ENCODE measurements around the gene TFAP2C.

Gene TFAP2C

DNA sequence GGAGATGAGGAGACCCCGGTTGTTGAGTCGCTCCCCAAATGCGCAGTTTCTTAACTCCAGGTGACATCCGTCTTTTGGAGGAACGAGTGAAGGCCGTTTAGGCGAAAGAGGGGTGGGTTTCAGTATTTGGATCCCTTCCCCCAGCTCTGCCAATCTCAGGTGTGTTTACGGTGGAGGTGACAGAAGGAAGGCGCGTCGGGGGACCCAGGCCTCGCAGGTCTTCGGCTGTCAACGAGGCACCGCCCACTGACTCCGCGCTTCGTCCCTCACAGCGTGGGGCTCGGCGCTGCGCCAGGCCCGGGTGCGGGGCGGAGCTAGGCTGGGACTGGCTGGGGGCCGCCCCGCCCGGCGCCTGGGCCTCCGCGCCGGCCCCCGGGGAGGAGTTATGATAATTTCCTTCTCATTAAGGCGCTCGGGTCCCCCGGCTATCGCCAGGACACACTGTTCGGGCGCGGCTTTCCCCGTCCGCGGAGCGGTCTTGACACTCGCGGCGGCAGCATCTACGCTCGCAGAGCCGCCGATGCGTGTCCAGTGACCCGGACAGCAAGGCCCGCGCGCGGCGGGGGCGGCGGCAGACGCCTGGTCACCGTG is at the start of gene TFAP2C:
TFAP2C (plus strand) TSS at position 434 of the 591 bp plus-strand sequence. CDS start 239 bp downstream, outside the sequence.
- DNase-seq (ENCODE audit: low read depth): no peak

DNA sequence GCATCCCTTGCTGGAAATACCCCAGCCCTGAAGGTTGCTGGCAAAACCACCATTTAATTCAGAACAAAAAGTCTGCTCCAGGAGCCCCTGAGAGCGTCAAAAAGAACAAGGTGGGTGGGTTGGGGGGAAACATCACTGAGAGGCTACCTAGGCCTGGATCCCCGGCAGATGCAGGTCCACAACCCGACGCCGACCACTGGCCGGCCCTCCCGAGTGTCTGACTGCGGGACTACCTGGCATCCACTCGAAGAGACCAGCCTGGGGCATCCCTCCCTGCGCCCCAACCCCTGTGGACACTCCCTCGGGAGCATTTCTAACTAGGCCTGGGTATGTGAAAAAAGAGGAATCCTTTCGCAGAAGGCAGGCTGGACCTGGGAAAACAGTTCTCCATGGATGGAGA is 48.9 kb upstream of the TFAP2C start:
- no peak for DNase-seq (ENCODE audit: low read depth)

DNA sequence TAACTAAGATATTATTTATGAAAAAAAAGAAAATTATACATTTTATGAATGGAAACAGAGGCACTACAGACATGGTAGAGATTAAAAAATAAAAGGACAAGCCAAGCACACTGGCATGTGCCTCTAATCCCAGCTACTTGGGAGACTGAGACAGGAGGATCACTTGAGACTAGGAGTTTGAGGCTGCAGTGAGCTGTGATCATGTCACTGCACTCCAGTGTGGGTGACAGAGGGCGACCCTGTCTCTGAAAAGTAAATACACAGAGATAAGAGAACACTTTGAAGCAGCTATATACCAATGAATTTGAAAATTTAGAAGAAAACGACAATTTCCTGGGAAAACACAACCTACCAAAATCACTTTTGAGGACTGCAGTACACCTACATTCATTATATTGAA is 47.4 kb upstream of the TFAP2C start:
- DNase-seq (ENCODE audit: low read depth): no peak

DNA sequence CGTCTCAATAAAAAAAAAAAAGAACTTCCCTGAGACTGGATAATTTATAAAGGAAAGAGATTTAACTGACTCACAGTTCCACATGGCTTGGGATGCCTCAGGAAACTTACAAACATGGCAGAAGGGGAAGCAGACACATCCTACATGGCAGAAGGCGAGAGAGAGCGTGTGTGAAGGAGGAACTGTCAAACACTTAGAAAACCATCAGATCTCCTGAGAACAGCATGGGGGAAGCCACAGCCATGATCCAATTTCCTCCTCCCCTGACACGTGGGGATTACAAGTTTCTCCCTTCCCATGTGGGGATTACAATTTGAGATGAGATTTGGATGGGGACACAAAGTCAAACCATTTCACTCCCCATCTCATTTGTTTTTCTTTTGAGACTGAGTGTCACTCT is 46.6 kb upstream of the TFAP2C start:
- no peak for DNase-seq (ENCODE audit: low read depth)

DNA sequence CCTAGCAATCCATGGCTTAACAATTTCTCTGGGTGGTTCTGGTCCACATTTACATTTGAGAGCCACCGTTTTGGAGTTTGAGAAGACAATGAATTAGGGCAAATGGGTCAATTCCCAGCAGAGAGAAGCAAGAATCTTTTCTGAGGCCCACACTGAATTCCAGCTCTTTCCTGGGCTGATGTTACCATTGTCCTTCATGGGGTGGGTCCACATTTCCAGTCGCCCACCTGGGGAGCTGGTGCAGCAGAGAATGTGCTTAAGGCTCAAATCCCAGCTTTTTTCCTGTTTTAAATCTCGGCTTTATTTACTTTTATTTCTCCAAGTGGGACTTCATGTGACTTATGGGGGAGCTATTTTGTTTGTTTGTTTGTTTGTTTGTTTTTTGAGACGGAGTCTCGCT is 44.2 kb upstream of the TFAP2C start:
- no peak for DNase-seq (ENCODE audit: low read depth)

DNA sequence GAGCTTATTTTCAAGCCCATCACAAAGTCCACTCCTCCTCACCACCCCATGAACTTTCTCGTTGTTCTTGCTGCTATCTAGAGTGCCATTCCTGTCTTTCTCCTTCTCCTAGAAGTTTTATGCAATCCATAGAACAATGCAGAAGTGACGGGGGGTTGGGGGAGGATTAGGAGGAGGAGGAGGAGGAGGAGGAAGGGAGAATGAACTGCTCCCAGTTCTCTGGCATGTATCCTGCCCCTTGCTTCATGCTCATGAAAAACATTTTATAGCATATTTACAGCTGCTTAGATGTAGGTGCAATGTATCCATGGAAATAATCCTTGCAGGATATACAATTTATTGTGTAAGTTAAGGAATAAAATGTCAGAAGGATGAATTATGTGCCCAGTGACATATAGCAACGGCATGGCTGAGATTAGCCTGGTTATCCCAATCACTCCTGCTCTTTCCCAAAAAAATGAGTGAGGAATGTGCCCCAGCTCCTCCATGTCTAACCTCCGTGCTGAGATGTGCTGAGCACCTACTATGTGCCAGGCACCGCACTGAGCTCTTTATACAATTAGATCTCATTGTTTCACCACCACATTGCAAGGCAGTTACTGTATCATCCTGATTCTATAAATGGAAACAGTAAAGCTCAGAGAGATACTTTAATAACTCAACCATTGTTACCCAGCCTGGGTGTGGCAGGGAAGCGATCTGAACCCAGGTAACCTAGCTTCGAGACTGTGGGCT is 41.6 kb upstream of the TFAP2C start:
- DNase-seq (ENCODE audit: low read depth): no peak

DNA sequence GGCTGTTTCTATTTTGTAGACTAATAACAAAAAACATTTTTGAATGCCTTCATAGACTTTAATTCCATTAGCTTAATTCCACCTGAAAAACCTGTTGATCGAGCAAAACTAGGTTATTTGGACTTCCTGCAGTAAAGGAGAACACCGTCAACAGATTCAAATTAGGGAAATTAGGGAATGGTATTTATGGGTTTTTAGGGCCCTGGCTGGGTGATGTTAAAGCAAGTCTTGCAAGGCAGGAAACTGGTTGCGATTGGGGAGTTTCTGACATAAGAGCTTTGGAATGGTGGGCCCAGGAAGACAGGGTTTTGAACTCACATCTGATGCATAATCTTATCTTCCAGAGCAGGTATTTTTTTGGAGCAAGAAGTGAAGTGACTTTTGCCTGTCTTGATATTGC is 40.1 kb upstream of the TFAP2C start:
- DNase-seq (ENCODE audit: low read depth): no peak

DNA sequence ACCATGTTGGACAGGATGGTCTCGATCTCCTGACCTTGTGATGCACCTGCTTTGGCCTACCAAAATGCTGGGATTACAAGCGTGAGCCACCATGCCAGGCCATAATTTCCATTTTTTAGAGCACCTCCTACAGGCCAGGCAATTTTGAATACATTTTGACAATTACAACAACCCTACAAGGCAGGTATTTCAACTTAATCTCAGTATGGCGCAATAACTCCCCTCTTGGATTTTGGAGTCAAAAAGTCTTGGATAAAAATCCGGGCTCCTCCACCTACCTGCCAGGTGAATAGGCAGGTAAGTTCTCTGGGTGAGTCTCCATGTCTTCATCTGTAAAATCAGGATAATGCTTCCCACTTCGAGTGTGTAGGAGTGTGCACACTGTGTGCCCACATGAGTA is 39.5 kb upstream of the TFAP2C start:
- DNase-seq (ENCODE audit: low read depth): no peak

DNA sequence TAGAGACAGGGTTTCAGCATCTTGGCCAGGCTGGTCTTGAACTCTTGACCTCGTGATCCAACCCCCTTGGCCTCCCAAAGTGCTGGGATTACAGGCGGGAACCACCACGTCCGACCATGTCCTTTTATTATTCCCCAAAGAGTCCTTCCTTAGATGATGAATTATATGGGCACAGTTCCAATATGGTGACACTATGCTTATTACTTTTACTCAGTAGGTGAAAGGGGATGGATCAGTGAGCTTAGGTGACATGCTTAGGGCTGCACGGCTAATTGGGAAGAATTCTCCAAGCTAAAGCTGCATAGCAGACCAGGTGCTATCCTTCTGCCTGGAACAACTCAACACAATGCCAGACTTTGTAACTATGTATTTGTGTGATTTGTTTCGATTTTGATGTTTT is 38.2 kb upstream of the TFAP2C start:
- no peak for DNase-seq (ENCODE audit: low read depth)

DNA sequence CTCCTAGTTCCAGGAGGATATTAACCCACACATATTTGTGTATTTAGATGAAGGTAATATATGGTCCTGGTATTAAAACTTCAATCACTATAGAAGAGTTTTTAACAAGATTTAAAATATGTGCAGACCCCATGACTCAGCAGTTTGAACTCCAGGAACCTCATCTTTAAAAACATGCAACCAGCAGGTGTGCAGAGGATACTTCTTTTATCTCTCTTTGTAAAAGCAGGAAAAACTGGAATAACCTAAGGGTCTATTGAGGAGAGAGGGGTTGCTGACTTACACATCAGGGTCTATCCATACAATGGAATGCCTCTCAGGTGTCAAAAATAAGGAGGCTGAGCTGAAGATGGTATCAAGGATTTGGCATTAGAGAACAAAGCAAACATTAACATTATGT is 36.9 kb upstream of the TFAP2C start:
- DNase-seq (ENCODE audit: low read depth): no peak

DNA sequence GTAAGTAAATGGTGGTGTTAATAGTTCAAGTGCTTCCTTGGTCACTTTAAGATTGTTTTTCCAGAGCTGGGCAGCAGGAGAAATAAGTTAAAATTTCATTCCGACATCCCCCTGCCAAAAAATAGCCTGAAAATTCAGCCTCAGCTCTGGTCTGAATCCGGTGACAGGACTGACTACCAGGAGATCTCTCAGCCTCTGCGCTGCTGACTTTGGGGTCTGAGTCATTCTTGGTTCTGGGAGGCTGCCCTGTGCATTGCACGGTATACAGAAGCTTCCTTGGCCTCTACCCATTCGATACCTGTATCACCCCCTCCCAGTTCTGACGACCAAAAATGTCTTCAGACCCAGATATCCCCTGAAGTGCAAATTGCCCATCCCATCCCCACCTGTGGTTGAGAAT is 36.3 kb upstream of the TFAP2C start:
- no peak for DNase-seq (ENCODE audit: low read depth)

DNA sequence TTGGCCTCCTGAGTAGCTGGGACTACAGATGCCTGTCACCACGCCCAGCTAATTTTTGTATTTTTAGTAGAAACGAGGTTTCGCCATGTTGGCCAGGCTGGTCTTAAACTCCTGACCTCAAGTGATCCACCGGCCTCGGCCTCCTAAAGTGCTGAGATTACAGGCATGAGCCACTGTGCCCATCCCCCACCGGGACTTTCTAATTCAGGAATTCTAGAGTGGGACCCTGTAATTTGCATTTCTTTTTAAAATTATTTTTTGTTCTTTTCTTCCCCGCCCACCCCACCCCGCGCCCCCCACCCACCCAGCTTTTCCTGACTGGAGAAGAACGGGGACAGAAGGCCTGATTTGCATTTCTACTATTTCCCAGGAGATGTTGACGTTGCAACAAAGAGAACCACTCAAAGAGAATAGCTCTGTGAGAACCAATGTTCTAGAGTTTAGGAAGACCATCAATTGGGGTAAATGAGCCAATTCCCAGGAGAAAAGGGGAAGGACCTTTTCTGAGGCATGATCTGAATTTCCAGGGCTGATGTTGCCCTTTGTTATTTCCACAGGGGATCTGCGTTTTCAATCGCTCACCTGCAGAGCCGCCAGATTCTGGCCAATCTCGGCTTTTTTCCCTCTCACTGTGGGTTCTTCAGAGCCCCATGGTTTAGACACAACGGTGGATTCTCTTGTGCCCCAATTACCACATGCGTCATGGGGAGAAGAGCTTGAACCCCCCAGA is 33.2 kb upstream of the TFAP2C start:
- no peak for DNase-seq (ENCODE audit: low read depth)

DNA sequence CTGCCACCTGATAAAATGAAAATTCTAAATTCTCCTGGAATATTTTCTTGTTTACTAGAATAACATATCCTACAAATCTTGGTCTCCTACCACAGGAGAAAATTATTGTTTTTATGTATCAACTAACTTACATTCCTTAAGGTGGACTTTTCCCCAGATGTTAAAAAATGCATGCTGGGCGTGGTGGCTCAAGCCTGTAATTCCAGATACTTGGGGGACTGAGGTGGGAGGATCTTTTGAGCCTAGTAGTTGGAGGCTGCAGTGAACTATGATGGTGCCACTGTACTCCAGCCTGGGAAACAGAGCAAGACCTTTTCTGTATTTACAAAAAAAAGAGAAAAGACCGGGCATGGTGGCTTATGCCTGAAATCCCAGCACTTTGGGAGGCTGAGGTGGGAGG is 27.9 kb upstream of the TFAP2C start:
- no peak for DNase-seq (ENCODE audit: low read depth)

DNA sequence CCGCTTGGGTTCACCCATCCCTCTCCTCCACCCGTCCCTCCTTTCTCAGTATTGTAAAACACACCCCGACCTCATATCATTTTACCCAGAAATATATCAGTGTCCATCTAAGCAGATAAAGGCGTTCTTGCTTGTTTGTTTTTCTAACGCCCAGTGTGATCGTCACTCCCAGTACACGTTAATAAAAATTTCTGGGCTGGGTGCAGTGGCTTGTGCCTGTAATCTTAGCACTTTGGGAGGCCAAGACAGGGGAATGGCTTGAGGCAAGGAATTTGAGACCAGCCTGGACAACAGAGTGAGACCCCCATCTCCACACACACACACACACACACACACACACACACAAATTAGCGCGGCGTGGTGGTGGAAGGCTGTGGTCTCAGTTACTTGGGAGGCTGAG is 24.4 kb upstream of the TFAP2C start:
- no peak for DNase-seq (ENCODE audit: low read depth)

DNA sequence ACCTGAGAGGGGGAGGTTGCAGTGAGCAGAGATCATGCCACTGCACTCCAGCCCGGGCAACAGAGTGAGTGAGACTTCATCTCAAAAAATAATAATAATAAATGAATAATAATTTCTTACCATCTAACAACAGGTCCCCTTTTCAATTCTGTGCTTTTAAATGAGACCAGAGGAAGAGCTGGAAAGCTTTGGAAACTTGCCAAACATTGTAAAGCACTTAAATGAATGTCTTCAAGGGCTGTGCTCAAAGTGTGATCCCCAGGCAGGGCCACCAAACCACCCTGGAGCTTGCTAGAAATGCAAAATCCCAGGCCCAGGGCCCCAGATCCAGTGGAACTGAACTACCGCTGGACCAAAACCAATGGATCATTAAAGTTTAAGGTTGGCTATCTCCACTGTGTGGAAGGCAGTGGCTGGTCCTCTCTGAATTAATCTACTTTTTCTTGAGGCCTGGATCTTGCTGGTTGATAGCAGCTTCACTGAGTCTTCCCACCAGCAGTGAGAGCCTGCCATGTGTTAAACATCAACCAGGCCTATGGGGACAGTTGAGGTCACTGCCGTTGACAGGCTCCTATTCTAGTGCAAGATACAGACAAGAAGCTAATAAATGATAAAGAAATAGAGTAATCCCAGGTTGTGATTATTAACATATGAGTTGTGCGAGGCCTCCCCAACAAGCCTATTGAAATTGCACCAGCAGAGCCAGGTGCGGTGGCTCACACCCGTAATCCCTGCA is 23.7 kb upstream of the TFAP2C start:
- no peak for DNase-seq (ENCODE audit: low read depth)

DNA sequence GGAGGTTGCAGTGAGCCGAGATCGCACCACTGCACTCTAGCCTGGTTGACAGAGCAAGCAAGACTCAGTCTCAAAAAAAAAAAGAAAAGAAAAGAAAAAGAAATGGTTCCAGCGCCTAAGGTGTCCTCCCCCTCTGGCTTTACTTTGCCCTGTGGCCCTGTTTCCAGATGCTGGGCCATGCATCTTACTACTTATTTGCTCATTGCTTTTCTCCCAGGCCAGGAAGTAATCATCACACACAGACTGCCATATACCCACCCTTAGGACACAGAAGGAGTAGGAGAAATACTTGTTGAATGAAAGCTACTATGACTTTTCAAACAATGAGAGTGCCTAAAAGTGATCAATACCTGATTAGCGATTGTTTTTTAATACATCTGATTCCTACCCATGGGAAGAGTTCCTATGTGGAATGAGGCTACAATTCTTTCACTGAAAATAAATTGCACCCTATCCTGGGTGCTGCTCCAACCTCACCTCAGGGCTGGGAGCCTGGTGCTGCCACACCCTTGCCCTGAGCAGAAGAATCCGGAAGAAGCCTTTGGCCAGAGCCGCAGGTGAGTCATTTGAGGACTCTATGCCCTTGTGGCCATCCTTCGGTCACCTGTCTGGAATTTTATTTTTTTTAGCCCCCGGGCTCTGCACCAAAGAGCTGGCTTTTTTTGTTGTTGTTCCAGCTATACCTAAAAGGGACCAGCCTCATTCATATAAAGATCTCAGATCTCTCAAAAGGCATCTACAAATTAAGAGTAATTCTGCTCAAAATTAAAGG is 22.7 kb upstream of the TFAP2C start:
- DNase-seq (ENCODE audit: low read depth): no peak

DNA sequence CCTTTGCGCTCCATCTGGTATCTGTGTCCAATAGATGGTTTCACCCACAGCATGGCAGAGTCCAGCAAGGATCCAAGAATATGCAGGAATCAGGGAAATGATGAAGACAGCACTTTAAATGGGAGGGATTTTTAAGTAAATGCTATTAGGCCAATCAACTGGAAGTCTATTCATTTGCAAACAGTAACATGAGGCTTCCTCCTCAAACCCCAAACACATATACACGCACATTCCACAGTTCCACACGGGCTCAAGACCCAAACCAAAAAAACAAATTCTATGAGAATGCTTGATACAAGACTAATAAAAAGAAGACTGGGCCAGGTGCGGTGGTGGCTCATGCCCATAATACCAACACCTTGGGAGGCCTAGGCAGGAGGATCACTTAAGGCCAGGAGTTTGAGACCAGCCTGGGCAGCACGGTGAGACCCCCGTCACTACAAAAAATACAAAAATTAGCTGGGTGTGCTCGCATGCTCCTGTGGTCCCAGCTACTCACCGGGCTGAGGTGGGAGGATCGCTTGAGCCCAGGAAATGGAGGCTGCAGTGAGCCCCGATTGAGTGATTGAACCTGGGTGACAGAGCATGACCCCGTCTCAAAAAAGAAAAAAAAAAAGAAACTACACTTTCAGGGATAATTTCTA is 21.9 kb upstream of the TFAP2C start:
- DNase-seq (ENCODE audit: low read depth): no peak

DNA sequence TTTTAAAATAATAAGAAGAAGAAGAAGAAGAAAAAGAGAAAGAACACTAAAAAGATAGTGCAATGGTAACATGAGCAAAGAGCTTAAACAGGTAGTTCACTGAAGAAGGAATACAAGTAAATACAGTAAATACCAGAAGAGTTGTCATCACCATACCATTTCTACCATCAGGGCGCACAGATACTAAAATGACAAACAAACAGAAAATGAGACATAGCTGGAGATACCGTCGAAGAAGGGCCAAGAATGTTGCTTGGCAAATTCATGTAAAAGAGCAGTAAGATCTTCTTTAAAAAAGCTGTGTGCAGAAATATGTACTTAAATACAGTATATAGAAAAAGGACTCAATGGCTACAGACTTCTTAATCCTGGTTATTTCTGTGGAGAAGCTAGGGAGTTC is 20.7 kb upstream of the TFAP2C start:
- DNase-seq (ENCODE audit: low read depth): no peak

DNA sequence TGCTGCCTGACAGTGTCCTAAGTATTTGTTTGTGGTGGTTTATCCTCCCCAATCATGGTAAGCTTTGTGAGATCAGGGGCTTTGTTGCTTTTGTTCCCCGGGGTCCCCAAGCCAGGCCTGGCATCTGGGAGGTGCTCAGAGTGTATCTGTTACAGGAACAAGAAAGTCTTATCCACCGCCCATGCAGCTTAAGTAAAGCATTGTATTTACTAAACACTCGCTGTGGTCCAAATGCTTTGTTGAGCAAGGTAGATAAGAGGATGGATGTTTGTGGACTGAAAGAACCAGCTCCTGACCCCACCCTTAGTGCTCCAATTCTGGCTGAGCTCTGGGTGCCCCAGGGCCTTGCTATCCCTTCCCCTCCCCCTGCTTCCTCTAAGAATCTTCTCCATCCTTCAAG is 19.8 kb upstream of the TFAP2C start:
- no peak for DNase-seq (ENCODE audit: low read depth)

DNA sequence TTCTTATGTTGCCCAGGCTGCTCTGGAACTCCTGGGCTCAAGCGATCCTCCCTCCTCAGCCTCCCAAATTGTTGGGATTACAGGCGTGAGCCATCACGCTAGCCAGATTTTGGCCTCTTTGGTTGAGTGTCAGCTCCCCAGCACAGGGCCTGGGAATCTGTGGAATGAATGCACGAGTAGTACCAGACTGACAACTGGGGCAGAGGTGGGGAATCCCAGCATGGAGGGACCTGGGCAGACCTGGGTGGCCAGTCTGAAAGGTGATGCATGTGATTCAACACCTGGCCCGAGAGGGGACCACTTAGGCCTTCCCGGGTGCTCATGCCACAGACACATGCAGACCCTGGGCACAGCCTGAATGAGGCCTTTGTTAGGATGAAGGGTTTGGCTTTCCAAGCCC is 19.0 kb upstream of the TFAP2C start:
- no peak for DNase-seq (ENCODE audit: low read depth)

DNA sequence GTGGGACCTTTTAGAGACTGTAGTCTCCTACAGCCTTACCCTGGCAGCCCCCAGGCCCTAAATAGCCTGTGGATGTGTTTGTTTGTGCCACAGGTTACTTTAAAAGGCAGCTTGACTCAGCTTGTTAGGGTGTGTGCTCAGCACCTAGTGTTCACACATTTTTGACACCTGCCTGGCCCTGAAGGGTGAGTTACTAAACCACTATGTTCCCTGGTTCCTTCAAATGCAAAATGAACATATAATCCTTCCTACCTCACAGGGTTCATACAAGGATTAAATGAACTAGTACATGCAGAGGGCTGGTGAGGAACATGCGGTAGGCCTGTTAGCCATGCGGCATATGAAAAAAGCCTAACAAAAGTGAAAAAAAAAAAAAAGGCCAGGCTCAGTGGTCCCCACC is 14.9 kb upstream of the TFAP2C start:
- no peak for DNase-seq (ENCODE audit: low read depth)

DNA sequence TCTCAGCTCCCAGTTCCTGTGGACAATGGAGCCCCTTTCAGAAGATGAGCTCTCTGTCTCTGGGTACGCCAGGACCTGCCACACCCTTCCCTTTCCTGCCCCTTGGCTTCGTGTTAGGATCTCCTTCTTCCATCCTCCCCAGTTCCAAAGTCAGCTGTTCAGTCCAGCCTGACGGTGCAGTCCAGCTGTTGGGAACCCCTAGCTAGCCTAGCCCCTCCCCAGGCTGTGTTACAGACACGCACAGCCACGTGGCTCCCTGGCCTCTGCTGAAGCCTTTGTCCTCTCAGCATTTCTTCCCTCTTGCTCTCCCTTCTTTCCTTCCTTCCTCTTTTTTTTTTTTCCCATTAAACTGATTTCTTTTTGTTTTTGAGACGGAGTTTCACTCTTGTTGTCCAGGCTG is 12.4 kb upstream of the TFAP2C start:
- no peak for DNase-seq (ENCODE audit: low read depth)
